GM12878 (cell line): ENCODE data around the gene RFK.

Experiments used
- CTCF ChIP-seq, 3 experiments: IDR thresholded peaks in 2 of 3; conservative IDR thresholded peaks in 1 of 3; 2 replicates each; pipeline ENCODE4 v1.5.1; 2011; ENCODE audit warnings: low read depth in 3 of 3, low read length in 3 of 3, mild to moderate bottlenecking in 3 of 3, control low read depth in 2 of 3, moderate library complexity in 2 of 3, inconsistent platforms in 1 of 3, mixed read lengths in 1 of 3; ENCODE audit not compliant: control insufficient read depth in 2 of 3, insufficient read depth in 1 of 3; ENCODE audit errors: extremely low read depth in 1 of 3
- KDM1A ChIP-seq: fragments of 200-600 bp; sonication (generic); IDR thresholded peaks from 2 replicates; pipeline ENCODE4 v1.6.1; 2016; ENCODE audit warnings: borderline replicate concordance
- MYC ChIP-seq: IDR thresholded peaks from 2 replicates; pipeline ENCODE4 v1.6.1; 2011; ENCODE audit warnings: mild to moderate bottlenecking, low read length, moderate library complexity, inconsistent platforms; ENCODE audit not compliant: insufficient read depth, insufficient replicate concordance, insufficient read length, severe bottlenecking
- NBN ChIP-seq: fragments of 450-650 bp; IDR thresholded peaks from 2 replicates; pipeline ENCODE4 v1.6.1; 2016
- POLR2A ChIP-seq: IDR thresholded peaks from 2 replicates; pipeline ENCODE4 v1.6.1; 2011; ENCODE audit warnings: low read depth, mild to moderate bottlenecking, low read length
- POLR2AphosphoS5 ChIP-seq: IDR thresholded peaks from 2 replicates; pipeline ENCODE4 v1.6.1; 2011; ENCODE audit warnings: mild to moderate bottlenecking, low read length, inconsistent platforms
- RCOR1 ChIP-seq: conservative IDR thresholded peaks from 2 replicates; pipeline ENCODE4 v1.6.1; 2012; ENCODE audit warnings: low read depth, low read length, improper control_type of control experiment
- SMAD1 ChIP-seq: fragments of 450-650 bp; IDR thresholded peaks from 2 replicates; pipeline ENCODE4 v1.6.1; 2018; ENCODE audit warnings: mild to moderate bottlenecking, low read depth; ENCODE audit not compliant: partially characterized antibody
- YY1 ChIP-seq: IDR thresholded peaks from 2 replicates; pipeline ENCODE4 v1.6.1; 2011; ENCODE audit warnings: low read depth, mild to moderate bottlenecking, low read length
- ZNF207 ChIP-seq: fragments of 450-650 bp; IDR thresholded peaks from 2 replicates; pipeline ENCODE4 v1.6.1; 2014; ENCODE audit warnings: antibody characterized with exemption, mild to moderate bottlenecking, borderline replicate concordance
- ZNF274 ChIP-seq: IDR thresholded peaks from one replicate; pipeline ENCODE4 v1.8.0; 2011; ENCODE audit not compliant: insufficient read length, insufficient read depth
- TF ChIP-seq, protein P1 (sequence below): IDR thresholded peaks from 2 replicates; pipeline ENCODE4 v1.6.1; 2012; ENCODE audit warnings: mild to moderate bottlenecking, low read depth, low read length

DNA sequence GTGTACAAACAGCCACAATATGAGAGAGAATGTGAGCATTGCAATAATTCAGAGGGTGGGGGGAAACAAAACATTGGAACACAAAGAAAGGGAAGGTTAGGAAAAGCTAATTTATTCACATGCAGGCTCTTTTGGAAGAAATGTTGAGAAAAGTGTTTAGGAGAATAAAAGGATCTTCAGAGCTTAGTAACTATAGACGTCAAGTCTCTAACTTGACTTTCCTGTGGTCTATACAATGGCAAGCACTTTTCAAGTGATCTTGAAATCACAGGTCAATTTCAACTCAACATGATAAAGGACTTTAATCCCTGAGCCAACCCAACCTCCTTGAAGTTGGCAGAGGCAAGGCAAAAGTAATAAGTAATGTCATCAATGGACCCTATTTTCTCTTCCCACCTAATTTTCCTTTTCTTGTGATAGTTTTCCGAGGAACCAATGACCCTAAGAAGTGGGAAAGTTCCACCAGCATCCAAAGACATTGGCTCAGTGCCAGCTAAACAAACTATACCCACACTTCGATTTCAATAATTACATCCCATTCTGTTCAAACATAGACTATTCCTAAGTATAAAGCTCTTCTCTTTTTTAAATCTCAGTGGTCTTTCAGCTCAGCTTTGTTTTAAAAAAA, 23.7 kb downstream of the RFK start:
- TF ChIP-seq CTCF (IDR thresholded peaks at IDR 0.05 in 2 of 3, conservative IDR thresholded peaks at IDR 0.05 in 1 of 3; ENCODE audit: control insufficient read depth in 2 of 3, extremely low read depth in 1 of 3, insufficient read depth in 1 of 3, low read depth in 3 of 3, low read length in 3 of 3), result no peak
- no peak for TF ChIP-seq POLR2A
- TF ChIP-seq ZNF207, result no peak
- no peak for TF ChIP-seq MYC
- TF ChIP-seq YY1, result no peak
- TF ChIP-seq ZNF274, result no peak
- no peak for TF ChIP-seq RCOR1
- TF ChIP-seq NBN, result no peak
- TF ChIP-seq KDM1A, result no peak
- TF ChIP-seq POLR2AphosphoS5, result no peak
- TF ChIP-seq, protein P1, sequence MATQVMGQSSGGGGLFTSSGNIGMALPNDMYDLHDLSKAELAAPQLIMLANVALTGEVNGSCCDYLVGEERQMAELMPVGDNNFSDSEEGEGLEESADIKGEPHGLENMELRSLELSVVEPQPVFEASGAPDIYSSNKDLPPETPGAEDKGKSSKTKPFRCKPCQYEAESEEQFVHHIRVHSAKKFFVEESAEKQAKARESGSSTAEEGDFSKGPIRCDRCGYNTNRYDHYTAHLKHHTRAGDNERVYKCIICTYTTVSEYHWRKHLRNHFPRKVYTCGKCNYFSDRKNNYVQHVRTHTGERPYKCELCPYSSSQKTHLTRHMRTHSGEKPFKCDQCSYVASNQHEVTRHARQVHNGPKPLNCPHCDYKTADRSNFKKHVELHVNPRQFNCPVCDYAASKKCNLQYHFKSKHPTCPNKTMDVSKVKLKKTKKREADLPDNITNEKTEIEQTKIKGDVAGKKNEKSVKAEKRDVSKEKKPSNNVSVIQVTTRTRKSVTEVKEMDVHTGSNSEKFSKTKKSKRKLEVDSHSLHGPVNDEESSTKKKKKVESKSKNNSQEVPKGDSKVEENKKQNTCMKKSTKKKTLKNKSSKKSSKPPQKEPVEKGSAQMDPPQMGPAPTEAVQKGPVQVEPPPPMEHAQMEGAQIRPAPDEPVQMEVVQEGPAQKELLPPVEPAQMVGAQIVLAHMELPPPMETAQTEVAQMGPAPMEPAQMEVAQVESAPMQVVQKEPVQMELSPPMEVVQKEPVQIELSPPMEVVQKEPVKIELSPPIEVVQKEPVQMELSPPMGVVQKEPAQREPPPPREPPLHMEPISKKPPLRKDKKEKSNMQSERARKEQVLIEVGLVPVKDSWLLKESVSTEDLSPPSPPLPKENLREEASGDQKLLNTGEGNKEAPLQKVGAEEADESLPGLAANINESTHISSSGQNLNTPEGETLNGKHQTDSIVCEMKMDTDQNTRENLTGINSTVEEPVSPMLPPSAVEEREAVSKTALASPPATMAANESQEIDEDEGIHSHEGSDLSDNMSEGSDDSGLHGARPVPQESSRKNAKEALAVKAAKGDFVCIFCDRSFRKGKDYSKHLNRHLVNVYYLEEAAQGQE, result no peak
- TF ChIP-seq SMAD1, result no peak
